NCI-H2227 (cell line): ENCODE measurements around the gene PDE4D.

Source experiments
- DNase-seq: peaks from one replicate; lab custom pipeline; 2025; ENCODE audit not compliant: unreplicated experiment; lab: John Stamatoyannopoulos, UW

The PDE4D gene

GRCh38 chr5:59560553-59560952 lies 333.0 kb downstream of the PDE4D start:
- no peak for DNase-seq

GRCh38 chr5:59559847-59560246 lies 333.7 kb downstream of the PDE4D start:
- DNase-seq = no peak

- no peak for DNase-seq
These were observed 334.2 kb downstream of the PDE4D start for GRCh38 chr5:59559323-59559722.

GRCh38 chr5:59558501-59558900 lies 335.0 kb downstream of the PDE4D start:
- no peak for DNase-seq

GRCh38 chr5:59557572-59557971 lies 336.0 kb downstream of the PDE4D start:
- DNase-seq = no peak

GRCh38 chr5:59555596-59555995 lies 337.9 kb downstream of the PDE4D start:
- DNase-seq = no peak

- no peak for DNase-seq
These were observed 339.0 kb downstream of the PDE4D start for GRCh38 chr5:59554501-59554900.

GRCh38 chr5:59553992-59554391 lies 339.5 kb downstream of the PDE4D start:
- no peak for DNase-seq

GRCh38 chr5:59548807-59549357 lies 344.6 kb downstream of the PDE4D start:
- DNase-seq = peak; percentile 3

- no peak for DNase-seq
These were observed 345.8 kb downstream of the PDE4D start for GRCh38 chr5:59547731-59548130.

- no peak for DNase-seq
These were observed 349.0 kb downstream of the PDE4D start for GRCh38 chr5:59544573-59544972.

- no peak for DNase-seq
These were observed 349.6 kb downstream of the PDE4D start for GRCh38 chr5:59543821-59544442.

- no peak for DNase-seq
These were observed 350.4 kb downstream of the PDE4D start for GRCh38 chr5:59542851-59543820.

- DNase-seq = no peak
These were observed 351.2 kb downstream of the PDE4D start for GRCh38 chr5:59542306-59542705.

- peak; percentile 82 for DNase-seq
These were observed 353.2 kb downstream of the PDE4D start for GRCh38 chr5:59540366-59540765.

GRCh38 chr5:59538750-59539121 lies 354.8 kb downstream of the PDE4D start:
- DNase-seq = no peak

GRCh38 chr5:59537961-59538749 lies 355.4 kb downstream of the PDE4D start:
- DNase-seq = no peak

GRCh38 chr5:59536875-59537274 lies 356.7 kb downstream of the PDE4D start:
- no peak for DNase-seq

GRCh38 chr5:59535561-59535960 lies 358.0 kb downstream of the PDE4D start:
- DNase-seq = no peak

GRCh38 chr5:59533730-59534108 lies 359.8 kb downstream of the PDE4D start:
- DNase-seq = no peak

- no peak for DNase-seq
These were observed 360.4 kb downstream of the PDE4D start for GRCh38 chr5:59532979-59533729.
